Measurements from ENCODE around the gene KCNC4.

KCNC4 gene

GRCh38 chr1:110166861-110167260 is 43.3 kb upstream of the KCNC4 start:
- H3K27ac ChIP-seq: peak overlapping the region; percentile 83
- TF ChIP-seq, protein P1, sequence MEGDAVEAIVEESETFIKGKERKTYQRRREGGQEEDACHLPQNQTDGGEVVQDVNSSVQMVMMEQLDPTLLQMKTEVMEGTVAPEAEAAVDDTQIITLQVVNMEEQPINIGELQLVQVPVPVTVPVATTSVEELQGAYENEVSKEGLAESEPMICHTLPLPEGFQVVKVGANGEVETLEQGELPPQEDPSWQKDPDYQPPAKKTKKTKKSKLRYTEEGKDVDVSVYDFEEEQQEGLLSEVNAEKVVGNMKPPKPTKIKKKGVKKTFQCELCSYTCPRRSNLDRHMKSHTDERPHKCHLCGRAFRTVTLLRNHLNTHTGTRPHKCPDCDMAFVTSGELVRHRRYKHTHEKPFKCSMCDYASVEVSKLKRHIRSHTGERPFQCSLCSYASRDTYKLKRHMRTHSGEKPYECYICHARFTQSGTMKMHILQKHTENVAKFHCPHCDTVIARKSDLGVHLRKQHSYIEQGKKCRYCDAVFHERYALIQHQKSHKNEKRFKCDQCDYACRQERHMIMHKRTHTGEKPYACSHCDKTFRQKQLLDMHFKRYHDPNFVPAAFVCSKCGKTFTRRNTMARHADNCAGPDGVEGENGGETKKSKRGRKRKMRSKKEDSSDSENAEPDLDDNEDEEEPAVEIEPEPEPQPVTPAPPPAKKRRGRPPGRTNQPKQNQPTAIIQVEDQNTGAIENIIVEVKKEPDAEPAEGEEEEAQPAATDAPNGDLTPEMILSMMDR (conservative IDR thresholded peaks at IDR 0.05): no peak

DNA sequence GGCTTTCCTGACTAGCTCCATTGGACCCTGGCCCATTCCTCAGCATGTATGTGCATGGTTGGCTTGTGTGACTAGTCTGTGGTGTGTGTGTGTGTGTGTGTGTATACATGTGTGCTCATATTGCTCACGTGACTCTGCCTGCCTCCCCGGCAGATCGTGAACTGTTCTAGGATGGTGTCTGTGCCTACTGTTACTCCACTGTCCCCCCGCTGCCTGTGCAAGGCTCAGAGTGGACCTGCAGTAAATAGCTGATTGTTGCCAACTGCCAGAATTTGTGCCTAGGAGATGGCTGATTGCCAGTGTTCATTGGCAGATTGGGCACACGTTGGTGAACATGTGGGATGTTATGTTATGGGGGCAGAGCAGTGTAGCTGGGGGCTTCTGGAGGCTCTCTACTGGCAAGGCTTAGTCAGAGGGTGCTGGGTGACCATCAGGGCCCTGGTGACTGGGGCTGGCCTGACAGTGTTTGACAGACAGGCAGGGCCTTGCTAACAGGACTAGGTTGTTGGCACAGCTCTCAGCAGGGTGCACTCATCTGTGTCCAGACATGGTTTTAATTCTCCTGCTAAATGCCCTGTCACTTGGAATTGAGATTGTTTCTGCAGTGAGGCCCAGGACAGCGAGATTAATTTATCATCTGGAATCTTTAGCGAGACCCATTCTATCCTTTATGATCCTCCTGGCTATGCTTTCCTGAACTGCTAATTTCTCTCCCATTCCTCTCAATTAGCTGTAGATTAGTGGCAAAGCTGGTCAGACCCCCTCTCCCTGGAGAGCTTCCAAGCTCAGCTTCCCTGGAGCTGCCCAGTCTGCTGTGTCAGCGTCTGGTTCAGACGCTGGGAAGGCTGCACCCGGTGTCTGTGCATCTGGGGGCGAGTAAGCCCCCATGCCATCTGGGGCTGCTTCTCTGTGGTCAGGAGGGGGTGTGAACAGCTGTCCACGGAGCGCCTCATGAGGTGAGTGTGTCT is 39.1 kb upstream of the KCNC4 start:
- TF ChIP-seq, protein P1 (conservative IDR thresholded peaks at IDR 0.05): no peak
- peak overlapping the region; percentile 85 for H3K27ac ChIP-seq

- H3K27ac ChIP-seq: peak overlapping the region; percentile 85
- TF ChIP-seq, protein P1 (conservative IDR thresholded peaks at IDR 0.05): no peak
Observed at GRCh38 chr1:110172001-110172400, 38.1 kb upstream of the KCNC4 start.

DNA sequence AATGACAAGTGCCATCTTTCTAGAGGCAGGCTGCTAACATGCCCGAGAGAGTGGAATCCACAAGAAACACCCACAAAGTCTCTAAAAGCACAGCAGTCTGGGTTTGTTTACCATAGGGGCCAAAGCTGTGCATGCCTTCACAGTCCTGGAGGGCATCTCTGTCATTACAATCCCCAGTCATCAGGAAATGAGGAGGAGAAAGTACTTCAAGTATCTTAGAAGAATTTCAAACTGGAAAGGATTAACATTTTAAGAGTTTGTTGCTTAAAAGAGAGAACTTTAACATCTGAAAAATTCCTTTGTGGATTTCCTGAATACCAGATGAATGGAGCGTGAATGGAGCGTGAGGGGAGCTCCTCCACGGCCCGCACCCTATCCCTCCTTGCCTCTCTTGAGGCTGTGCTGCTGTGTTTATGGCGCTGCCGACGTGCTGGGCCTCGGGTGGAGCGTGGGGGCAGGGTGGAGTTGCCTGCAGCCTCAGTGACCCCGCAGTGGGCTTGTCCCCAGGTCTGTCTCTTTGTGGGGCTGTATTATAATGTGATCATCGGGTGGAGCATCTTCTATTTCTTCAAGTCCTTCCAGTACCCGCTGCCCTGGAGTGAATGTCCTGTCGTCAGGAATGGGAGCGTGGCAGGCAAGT is 36.5 kb upstream of the KCNC4 start:
- no peak overlapping the region for H3K27ac ChIP-seq
- TF ChIP-seq, protein P1 (conservative IDR thresholded peaks at IDR 0.05): no peak

GRCh38 chr1:110174961-110175360 is 35.2 kb upstream of the KCNC4 start:
- TF ChIP-seq, protein P1 (conservative IDR thresholded peaks at IDR 0.05): no peak
- H3K27ac ChIP-seq: no peak overlapping the region

GRCh38 chr1:110176299-110176956 is 33.7 kb upstream of the KCNC4 start:
- H3K27ac ChIP-seq: peak overlapping the region; percentile 43; the same call in 1 of the 2 replicates
- TF ChIP-seq, protein P1 (conservative IDR thresholded peaks at IDR 0.05): no peak

DNA sequence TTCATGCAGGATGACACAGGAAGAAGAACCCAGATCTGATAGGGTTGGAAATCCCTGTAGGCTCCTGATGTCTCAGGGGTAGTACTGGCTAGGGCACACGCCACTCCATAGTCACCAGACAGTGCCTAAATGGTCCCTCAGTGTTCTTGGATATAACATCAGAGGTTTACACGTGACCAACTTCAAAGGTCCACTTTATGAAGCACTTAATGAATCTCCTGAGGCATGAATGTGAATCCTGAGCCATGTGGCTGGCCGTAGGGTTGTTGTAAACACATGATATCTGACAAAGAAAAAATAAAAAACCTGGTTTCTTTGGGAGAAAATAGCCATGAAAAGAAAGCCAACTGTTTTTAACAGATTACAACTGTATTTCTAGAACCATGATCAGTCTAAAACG is 32.3 kb upstream of the KCNC4 start:
- TF ChIP-seq, protein P1 (conservative IDR thresholded peaks at IDR 0.05): no peak
- no peak overlapping the region for H3K27ac ChIP-seq
